Mesenteric fat pad (tissue), 1 donor: ENCODE results near the gene USP24. TPM values are rescaled to one million over a fixed set of nuclear protein-coding genes. Genes with fewer than 3 reads are reported as not detected.
"Not testable (repeated sequence)": the region's sequence is repeated elsewhere in the genome, so short reads cannot be mapped to it uniquely, and the experiment has no call there.

Source experiments
- DNase-seq: peaks from one replicate; pipeline ENCODE4 v3.0.0-alpha.2; 2020; ENCODE audit warnings: low spot score
- total RNA-seq: library from RNA; stranded (reverse); fragmentation: NEBNext Ultra II Directional; extraction: Animal tissue kit (Norgen Biotek cat#: 25700); gene quantifications from one replicate; pipeline ENCODE4 v1.2.1, GENCODE V29; 2021
- donor health status: DM: yes; HTN: yes; CAD: no.

The USP24 gene
- total RNA-seq, 1 donor from 2014 or later: 59.8 TPM

- no peak for DNase-seq
Measured at GRCh38 chr1:55200667-55201066, 14.5 kb downstream of the USP24 start.

GRCh38 chr1:55199735-55200134 lies 15.4 kb downstream of the USP24 start:
- DNase-seq: not testable (repeated sequence)

DNA sequence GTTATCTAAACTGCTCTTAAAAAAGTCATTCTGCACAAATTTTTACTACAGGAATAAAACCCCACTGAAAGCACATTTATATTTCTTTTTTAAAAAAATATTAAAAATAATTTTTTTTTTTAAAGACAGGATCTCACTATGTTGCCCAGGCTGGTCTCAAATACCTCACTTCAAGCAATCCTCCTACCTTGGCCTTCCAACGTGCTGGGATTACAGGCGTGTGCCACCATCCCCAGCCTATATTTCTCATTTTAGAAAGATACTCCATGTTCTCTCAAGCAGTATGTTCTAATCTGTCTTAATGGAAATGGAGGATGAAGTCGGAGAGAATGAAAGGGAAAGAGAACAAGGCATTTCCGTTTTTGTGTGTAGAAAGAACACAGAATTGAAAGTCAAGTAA lies 17.1 kb downstream of the USP24 start:
- no peak for DNase-seq

DNA sequence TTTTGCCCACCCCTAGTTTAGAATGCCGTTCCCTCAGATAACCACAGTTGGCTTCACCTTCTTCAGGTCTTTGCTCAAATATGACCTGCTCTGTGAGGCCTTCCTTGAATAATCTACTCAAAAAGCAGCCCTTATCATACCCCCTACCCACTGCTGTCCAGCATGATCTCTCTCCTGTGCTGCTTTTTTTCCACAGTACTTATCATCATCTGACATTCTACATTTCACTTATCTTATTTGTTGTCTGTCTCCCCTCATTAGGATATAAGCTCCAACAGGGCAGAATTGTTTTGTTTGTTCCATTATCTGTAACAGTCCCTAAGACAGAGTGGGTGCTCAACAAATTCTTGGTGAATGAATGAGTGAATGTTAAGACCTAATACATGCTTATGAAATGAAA lies 18.1 kb downstream of the USP24 start:
- no peak for DNase-seq

GRCh38 chr1:55196433-55197035 lies 18.6 kb downstream of the USP24 start:
- no peak for DNase-seq

DNA sequence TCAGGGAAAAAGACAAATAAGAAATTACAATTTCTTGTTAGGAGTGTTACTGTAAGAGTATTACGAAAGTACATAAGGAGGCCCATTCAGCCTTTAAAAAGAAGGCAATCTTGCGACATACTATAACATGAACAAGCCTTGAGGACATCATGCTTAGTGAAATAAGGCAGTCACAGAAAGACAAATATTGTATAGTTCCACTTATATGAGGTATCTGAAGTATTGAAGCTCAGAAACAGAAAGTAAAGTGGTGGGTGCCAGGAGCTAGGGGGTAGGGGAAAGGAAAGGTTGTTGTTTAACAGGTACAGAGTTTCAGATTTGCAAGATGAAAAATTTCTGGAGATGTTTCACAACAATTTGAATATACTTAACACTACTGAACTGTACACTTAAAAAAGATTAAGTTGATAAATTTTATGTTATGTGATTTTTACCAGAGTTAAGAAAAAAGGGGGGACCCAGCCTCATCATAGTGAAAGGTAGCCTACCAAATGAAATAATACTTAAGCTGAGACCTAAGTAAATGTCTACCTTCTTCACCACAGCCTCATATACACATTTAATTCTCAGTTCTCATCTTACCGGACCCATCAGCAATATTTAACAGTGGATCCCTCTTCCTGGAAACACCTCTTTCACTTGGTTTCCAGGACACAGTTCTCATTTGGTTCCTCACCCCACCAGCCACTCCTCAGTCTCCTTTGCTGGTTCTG lies 19.5 kb downstream of the USP24 start:
- DNase-seq: no peak

GRCh38 chr1:55194851-55195250 lies 20.3 kb downstream of the USP24 start:
- no peak for DNase-seq

DNA sequence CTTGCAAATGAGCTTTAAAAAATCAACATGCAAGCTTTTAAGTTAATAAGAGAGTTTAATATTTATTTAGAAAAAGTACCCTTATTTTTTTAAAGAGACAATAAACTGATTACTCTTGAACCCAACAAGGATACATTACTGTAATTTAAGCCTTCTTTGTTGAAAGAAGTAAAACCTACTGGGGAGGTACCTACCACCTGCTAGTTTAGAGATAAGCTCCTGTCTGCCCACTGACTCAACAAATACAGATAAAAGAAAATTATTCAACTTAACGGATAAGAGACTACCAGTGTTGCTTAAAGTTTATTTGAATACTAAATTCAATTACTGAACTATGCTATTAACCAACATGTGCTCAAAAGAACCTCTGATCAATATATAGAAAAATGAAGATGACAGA lies 23.1 kb downstream of the USP24 start:
- DNase-seq: no peak

GRCh38 chr1:55191219-55191952 lies 23.8 kb downstream of the USP24 start:
- not testable (repeated sequence) for DNase-seq

DNA sequence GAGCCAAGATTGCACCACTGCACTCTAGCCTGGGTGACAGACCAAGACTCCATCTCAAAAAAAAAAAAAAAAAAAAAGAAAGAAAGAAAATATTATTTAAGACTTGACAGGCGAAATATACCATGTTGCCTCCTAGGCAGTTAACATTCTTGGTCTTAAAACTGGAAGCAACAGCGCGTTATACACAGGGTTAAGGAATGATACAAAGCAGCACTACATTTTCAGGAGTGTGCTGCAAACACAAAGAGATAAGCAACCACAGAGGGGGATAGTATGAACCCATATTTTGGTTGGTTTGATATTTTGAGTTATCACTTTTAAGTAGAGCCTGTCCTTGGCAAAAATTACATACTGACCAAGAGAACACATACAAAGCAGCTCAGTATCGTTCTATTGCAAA lies 25.1 kb downstream of the USP24 start:
- no peak for DNase-seq

- no peak for DNase-seq
Measured at GRCh38 chr1:55188909-55189308, 26.3 kb downstream of the USP24 start.

GRCh38 chr1:55185832-55186231 lies 29.3 kb downstream of the USP24 start:
- DNase-seq: no peak

DNA sequence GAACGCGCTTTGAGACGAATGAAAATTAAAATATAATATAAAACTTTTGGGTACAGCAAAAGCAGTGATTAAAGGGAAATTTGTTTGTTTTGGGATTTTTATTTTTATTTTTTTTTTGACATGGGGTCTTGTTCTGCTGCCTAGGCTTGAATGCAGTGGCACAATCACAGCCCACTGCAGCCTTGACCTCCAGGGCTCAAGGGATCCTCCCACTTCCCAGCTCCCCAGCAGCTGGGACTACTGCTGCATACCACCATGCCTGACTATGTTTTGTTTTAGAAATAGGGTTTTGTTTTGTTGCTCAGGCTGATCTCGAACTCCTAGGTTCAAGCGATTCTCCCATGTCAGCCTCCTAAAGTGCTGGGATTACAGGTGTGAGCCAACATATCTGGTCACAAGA lies 30.3 kb downstream of the USP24 start:
- no peak for DNase-seq

DNA sequence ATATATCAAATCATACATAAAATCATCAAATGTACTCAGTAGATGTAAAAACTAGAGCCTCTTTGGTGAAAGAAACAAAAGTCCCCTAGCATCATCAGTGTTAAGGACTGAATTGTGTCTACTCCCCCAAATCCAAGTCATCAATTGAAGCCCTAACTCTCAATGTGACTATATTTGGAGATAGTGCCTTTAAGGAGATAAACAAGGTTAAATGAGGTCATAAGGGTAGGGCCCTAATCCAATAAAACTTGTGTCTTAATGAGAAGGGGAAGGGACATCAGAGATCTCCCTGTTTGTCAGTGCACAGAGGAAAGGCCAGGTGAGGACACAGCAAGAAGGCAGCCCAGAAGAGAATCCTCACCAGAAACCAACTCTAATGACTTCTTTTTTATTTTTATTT lies 33.5 kb downstream of the USP24 start:
- no peak for DNase-seq

- DNase-seq: no peak
Measured at GRCh38 chr1:55180075-55180670, 35.0 kb downstream of the USP24 start.

DNA sequence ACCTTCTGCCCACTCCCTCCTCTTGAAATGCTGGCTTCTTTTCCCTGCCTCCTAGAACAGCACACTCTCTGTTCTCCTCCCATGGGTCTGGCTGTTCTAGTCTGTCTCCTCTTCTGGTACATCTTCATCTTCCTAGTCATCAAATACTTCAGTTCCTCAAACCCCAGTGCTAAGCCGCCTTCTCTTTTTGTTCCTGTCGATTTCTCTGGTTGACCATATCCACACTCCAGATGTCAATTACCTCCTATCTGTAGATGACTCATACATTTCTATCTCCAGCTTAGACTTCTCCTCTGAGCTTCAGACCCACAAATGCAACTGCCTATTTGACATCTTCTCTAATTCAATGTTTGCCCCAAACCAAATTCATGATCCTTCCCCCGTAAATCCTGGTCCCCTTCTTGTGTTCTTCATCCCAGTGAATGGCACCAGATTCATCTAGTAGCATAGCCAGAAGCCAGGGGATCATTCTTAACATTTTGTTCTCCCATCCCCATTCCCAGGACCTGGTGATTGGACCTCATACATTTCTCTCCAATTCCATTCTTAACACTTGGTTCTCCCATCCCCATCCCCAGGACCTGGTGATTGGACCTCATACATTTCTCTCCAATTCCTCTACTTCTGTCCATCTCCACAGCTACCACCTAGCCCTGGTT lies 35.9 kb downstream of the USP24 start:
- DNase-seq: no peak

DNA sequence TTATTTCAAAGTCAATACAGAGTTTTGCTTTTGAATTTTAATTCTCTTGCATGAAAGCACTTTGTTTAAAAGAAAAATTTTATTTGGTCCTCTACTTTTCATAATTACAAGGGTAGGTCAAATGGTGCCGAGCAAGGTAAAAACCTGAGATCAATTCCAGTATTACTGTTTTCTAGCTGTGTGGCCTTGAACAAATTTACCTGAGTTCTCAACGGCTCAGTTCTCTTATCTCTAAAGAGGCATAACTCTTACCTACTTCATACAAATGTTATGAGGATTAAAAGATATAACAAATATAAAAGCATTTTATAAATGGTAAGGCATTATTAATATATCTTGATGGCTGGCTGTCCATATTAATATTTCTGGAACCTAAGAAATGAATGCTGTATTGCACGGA lies 42.5 kb downstream of the USP24 start:
- DNase-seq: no peak

DNA sequence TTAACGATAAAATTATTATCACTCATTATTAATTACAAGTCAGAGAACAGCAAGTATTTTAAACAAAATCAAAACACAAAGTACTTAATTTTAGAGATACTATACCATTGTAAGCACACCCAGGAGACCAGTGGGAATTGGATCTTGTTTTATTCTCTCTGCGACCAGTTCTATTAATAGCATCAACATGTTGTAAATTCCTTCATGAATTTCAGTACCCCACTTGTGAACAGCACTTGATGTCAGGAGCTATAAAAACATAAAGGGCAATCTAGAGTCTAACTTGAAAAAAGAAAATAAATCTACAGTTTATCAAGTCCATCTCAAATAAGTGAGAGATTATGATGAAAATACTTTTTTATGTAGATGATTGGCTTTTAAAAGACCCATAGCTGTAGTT lies 42.9 kb downstream of the USP24 start:
- no peak for DNase-seq

- no peak for DNase-seq
Measured at GRCh38 chr1:55171694-55172093, 43.5 kb downstream of the USP24 start.

- no peak for DNase-seq
Measured at GRCh38 chr1:55170426-55170825, 44.7 kb downstream of the USP24 start.

DNA sequence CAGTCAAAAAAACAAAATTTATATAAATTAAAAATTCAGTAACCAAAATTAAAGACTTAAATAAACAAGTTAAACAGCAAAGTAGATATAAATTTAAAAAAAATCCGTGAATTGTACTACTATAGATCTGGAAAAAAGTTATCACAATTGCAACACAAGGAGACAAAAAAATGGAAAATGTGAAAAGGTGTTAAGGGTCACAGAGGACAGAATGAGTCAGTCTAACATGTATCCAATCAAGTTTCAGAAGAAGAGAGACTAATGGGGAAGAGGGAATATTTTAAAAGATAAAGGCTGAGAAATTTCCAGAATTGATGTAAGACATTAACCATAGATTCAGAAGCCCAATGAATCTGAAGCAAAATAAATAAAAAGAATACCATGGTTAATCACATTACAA lies 46.0 kb downstream of the USP24 start:
- no peak for DNase-seq

GRCh38 chr1:55168353-55168752 lies 46.8 kb downstream of the USP24 start:
- DNase-seq: no peak
